ENCODE data around the gene GALNT10. TPM values are rescaled to one million over a fixed set of nuclear protein-coding genes. Genes with fewer than 3 reads are reported as not detected.

GALNT10 gene
- total RNA-seq, 2 donors from 2014 or later: 11.5 to 19.5 TPM

DNA sequence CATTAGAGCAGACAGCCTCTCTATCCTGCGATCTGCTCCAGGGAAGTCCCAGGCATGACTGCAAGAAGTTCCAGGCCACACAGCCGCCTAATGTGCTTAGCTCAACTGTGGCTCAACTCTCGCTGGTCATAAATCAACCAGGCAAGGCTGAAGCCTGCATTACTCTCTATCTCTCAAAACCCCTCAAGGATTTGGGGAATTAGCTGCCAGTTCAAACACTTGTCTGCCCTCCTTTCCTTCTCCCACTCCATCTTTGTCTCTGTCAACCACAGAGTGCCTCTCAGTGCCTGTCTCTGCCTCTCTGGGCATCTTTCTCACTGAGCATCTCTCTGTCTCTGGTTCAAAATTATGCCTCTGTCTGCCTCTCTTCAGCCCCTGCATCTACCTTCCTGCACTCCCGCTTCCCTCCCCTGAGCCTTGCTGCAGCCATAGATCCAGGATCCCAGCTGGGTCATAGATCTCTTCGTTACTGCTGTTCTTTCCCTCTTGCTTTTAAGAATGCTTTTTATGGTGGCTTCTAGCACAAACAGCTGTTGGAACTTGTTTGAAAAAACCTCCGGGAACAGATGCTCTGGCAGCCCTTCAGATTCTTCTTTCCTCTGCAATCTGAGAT, 27.9 kb upstream of the GALNT10 start:
- no peak for DNase-seq
- H3K4me1 ChIP-seq: no peaks in the 10 kb centered on the region
- WGBS, 2 donors: 70 to 74% methylated on average over 6 of the region's 6 CpGs
- no peak for ATAC-seq
- H3K4me3 ChIP-seq: no peak overlapping the region
- no peak overlapping the region for H3K27ac ChIP-seq
- no peaks in the 10 kb centered on the region for H3K9me3 ChIP-seq
- H3K27me3 ChIP-seq: no peaks in the 10 kb centered on the region
- no peaks in the 10 kb centered on the region for H3K36me3 ChIP-seq (replicated peaks in 1 of 2; ENCODE audit: insufficient read depth in 1 of 2, low read depth in 2 of 2)
- TF ChIP-seq, protein P1, sequence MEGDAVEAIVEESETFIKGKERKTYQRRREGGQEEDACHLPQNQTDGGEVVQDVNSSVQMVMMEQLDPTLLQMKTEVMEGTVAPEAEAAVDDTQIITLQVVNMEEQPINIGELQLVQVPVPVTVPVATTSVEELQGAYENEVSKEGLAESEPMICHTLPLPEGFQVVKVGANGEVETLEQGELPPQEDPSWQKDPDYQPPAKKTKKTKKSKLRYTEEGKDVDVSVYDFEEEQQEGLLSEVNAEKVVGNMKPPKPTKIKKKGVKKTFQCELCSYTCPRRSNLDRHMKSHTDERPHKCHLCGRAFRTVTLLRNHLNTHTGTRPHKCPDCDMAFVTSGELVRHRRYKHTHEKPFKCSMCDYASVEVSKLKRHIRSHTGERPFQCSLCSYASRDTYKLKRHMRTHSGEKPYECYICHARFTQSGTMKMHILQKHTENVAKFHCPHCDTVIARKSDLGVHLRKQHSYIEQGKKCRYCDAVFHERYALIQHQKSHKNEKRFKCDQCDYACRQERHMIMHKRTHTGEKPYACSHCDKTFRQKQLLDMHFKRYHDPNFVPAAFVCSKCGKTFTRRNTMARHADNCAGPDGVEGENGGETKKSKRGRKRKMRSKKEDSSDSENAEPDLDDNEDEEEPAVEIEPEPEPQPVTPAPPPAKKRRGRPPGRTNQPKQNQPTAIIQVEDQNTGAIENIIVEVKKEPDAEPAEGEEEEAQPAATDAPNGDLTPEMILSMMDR (IDR thresholded peaks at IDR 0.05): no peak
- TF ChIP-seq POLR2A (IDR thresholded peaks at IDR 0.05): no peak
- intact Hi-C loops (cut with DNase I): no loop called here

DNA sequence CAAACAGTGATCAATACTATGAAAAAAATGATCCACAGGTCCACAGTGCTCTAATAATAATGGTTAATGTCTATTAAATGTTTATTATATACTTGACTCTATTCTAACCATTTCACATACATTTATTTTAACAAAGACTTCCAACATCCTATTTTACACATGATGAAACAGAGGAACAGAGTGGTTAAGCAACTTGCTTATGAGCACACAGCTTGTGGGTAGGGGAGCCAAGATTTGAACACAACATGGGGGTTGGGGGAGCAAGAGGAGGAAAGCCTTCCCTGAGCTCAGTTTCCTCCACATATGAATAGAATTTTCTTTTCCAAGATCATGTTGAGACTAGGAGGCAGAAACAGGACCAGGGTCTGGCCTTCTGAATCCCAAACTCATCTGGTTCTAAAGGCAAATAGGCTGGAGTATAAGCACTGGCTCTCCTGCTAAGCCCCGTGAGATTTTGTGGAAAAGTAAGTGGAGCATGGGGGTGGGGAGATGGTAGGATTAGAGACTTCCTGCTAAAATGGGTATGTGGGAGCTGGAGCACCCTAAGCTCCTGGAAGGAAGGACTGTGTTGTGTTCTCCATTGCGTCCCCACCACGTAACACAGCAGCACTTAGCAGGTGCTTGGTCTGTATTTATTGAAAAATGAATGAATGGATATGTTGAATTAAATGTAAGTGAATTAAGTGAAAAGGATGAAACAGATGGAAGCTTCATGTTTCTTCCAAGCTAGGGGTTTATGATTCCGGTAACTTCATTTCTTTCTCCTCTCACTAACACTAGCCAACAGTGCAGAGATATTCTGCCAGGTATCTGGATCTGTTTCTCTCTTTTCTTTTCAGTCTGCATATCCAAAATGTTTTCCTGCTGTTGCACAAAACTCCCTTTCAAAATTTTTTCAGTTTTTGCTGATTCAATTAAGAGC, 26.9 kb upstream of the GALNT10 start:
- intact Hi-C loops (cut with DNase I): no loop called here
- Histone ChIP-seq H3K4me1 (no peaks in the 10 kb centered on the region), H3K27ac (no peak overlapping the region), H3K36me3 (replicated peaks in 1 of 2; ENCODE audit: insufficient read depth in 1 of 2, low read depth in 2 of 2) (no peaks in the 10 kb centered on the region), H3K4me3 (no peak overlapping the region), H3K9me3 (no peaks in the 10 kb centered on the region), H3K27me3 (no peaks in the 10 kb centered on the region)
- WGBS, 2 donors: 67 to 76% methylated on average over 4 of the region's 4 CpGs
- DNase-seq (no peak), ATAC-seq (no peak)
- TF ChIP-seq, protein P1 (IDR thresholded peaks at IDR 0.05): no peak
- TF ChIP-seq POLR2A (IDR thresholded peaks at IDR 0.05): no peak

DNA sequence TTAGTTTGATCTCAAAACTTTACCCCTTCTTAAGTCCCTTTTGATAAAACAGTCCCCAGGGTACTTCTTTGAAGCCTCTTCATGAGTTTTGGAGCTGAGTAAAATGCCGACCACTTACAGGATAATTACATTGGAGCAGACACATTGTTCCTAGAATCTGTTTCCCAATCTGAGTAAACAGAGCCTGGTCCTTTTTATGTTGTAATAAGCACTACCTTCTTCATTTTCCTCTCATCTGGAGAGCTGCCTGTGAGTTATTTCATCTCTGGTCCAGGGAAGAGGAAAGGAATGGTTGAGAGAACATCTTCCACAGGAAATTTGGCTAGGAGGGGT, 26.3 kb upstream of the GALNT10 start:
- Histone ChIP-seq H3K36me3 (replicated peaks in 1 of 2; ENCODE audit: insufficient read depth in 1 of 2, low read depth in 2 of 2) (no peaks in the 10 kb centered on the region), H3K4me1 (no peaks in the 10 kb centered on the region), H3K4me3 (no peak overlapping the region), H3K9me3 (no peaks in the 10 kb centered on the region), H3K27me3 (no peaks in the 10 kb centered on the region), H3K27ac (no peak overlapping the region)
- ATAC-seq (no peak), DNase-seq (no peak)
- intact Hi-C loops (cut with DNase I): no loop called here
- WGBS, 2 donors: 61 to 71% methylated on average over 1 of the region's 1 CpG
- no peak for TF ChIP-seq POLR2A (IDR thresholded peaks at IDR 0.05)
- TF ChIP-seq, protein P1 (IDR thresholded peaks at IDR 0.05): no peak

DNA sequence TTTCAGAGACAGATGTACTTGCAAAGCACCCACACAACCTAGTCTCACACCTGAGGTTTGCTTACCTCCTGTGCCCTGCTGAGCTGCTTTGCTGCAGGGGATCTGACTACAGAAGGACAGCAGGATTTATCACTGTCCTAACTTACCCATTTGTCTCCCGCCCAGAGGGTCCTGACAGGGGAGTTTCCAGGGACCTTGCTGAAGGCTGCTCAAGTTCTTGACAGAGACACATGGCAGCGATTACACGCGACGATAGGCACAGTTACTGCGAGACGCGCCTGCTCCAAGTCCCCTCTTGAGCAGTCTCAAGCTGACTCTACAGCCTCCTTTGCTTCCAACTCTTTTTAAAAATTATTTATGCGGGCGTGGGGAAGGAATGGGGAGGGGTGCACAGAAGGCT, 24.6 kb upstream of the GALNT10 start:
- H3K4me1 ChIP-seq: no peaks in the 10 kb centered on the region
- no peak for DNase-seq
- no peak for ATAC-seq

DNA sequence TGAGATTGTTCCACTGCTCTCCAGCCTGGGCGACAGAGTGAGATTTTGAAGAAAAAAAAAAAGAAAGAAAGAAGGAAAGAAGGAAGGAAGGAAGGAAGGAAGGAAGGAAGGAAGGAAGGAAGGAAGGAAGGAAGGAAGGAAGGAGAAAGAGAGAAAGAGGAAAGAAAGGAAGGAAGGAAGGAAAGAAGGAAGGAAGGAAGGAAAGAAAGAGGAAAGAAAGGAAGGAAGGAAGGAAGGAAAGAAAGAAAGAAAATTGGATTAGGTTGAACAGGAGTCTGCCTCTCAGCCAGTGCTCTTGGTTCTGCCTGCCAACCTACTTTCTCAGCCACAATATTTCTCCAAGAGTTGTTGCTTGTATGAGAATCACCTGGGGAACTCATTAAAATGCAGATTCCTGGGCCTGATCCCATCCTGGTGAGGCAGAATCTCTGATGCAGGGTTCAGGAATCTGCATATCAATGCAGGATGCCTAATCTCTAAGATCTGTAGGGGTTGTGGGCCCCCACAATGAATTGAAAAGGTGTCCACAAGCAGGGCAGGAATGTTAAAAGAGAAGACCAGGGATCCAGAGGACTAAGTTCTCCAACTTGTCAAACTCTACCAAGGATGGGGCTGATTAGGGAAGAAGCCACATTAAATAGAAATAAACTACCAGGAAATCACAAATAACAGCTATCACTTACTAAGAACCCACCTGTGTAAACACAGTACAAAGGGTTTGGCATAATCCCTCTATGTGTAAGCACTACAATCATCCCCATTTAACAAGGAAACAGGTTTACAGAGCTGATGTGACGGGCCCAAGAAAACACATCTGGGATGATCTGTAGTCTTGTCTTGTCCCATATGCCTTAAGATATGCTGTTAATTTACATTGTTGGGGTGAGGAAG, 23.4 kb upstream of the GALNT10 start:
- intact Hi-C loops (cut with DNase I): no loop called here
- Histone ChIP-seq H3K9me3 (no peaks in the 10 kb centered on the region), H3K4me3 (no peak overlapping the region), H3K27me3 (no peaks in the 10 kb centered on the region), H3K27ac (no peak overlapping the region), H3K36me3 (replicated peaks in 1 of 2; ENCODE audit: insufficient read depth in 1 of 2, low read depth in 2 of 2) (no peaks in the 10 kb centered on the region), H3K4me1 (no peaks in the 10 kb centered on the region)
- ATAC-seq: no peak
- TF ChIP-seq, protein P1 (IDR thresholded peaks at IDR 0.05): no peak
- TF ChIP-seq POLR2A (IDR thresholded peaks at IDR 0.05): no peak
- 55 to 72% methylated on average over 2 of the region's 2 CpGs for WGBS, 2 donors
- DNase-seq: no peak

More for the DNA sequence above, 24.6 kb upstream of the GALNT10 start:
- no peak overlapping the region for H3K4me3 ChIP-seq
- intact Hi-C loops (cut with DNase I): no loop called here
- H3K36me3 ChIP-seq (replicated peaks in 1 of 2; ENCODE audit: insufficient read depth in 1 of 2, low read depth in 2 of 2): no peaks in the 10 kb centered on the region
- TF ChIP-seq POLR2A (IDR thresholded peaks at IDR 0.05): no peak
- WGBS, 2 donors: 51 to 52% methylated on average over 10 of the region's 10 CpGs
- H3K27me3 ChIP-seq: no peaks in the 10 kb centered on the region
- no peak overlapping the region for H3K27ac ChIP-seq
- H3K9me3 ChIP-seq: no peaks in the 10 kb centered on the region

Data from body of pancreas (tissue), 4 donors.